Measurements from ENCODE around the gene VPS13D. TPM values are rescaled to one million over a fixed set of nuclear protein-coding genes. Genes with fewer than 3 reads are reported as not detected.

VPS13D gene
- total and polyA plus RNA-seq, 10 donors = 10.1 to 108 (median 86.3) TPM

DNA sequence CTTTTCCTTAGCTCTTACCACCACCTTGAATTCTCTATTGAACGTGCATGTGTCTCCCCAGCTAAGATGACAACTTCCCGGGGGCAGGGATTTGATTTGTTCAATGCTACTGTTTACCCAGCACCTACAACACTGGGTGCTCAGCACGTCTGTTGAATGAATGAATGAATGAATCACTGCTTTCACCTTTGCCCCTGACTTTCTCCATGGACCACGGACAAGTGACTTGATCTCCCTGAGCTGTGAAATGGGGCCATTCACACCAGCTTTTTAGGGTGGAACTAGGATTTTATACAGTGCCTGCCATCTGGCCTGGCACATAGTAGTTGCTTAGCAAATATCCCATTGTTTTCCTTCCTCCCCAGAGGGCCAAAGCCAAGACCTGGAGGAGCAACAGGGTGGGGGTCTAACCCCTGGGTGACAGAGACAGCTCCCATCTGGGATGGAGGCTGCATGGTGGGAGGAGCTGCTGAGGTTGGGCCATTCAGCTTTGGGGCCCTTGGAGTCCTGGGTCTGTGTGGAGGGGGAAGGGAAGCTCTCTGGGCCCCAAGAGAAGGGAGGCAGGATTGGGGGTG is 47.3 kb upstream of the VPS13D start:
- Histone ChIP-seq H3K27me3 (replicated peaks in 1 of 7) (no peaks in the 10 kb centered on the region), H3K9me3 (no peaks in the 10 kb centered on the region), H3K27ac (peak overlapping the region in 7 of 8 donors; percentile 91 to 99 (median 98)), H3K4me1 (peaks cover 64 to 100% (median 98%) of the 10 kb centered on the region in 6 donors), H3K36me3 (peaks cover 0 to 81% (median 0%) of the 10 kb centered on the region in 6 donors), H3K4me3 (peak overlapping the region in 1 of 8 donors; percentile 52)
- WGBS, 5 donors = 66 to 77% (median 75%) methylated on average over 4 of the region's 4 CpGs
- TF ChIP-seq POLR2AphosphoS5 (IDR thresholded peaks at IDR 0.05) = no peak
- no peak for DNase-seq
- intact Hi-C loops (cut with DNase I; ENCODE audit: low total_unique reads) = no loop called here

DNA sequence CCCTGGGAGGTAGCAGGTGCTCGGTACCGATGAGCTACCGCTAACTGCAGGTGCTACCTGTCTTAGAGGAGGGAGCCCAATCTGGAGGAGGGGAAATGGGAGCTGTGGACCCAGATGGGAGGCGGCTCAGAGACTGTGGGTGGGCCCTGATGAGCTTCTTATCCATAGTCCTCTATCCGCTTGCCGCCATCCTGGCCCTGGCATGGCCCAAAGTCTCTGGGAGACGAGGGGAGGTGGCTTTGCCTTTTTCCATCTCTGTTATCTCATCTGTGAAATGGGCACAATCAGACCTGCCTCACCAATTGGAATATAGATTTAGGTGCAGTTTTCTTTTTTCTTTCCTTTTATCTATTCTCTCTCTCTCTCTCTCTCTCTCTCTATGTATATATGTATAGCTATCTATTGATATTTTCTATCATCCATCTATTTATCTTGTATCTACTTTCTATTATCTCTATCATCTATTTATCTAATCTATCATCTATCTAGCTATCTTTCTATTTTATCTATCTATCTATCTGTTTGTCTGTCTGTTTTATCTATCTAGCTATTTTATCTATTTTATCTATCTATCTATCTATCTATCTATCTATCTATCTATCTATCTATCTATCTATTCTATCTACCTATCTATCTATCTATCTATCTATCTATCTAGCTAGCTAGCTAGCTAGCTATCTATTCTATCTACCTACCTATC is 46.6 kb upstream of the VPS13D start:
- no peak for TF ChIP-seq POLR2A (IDR thresholded peaks at IDR 0.05)
- TF ChIP-seq, protein P1, sequence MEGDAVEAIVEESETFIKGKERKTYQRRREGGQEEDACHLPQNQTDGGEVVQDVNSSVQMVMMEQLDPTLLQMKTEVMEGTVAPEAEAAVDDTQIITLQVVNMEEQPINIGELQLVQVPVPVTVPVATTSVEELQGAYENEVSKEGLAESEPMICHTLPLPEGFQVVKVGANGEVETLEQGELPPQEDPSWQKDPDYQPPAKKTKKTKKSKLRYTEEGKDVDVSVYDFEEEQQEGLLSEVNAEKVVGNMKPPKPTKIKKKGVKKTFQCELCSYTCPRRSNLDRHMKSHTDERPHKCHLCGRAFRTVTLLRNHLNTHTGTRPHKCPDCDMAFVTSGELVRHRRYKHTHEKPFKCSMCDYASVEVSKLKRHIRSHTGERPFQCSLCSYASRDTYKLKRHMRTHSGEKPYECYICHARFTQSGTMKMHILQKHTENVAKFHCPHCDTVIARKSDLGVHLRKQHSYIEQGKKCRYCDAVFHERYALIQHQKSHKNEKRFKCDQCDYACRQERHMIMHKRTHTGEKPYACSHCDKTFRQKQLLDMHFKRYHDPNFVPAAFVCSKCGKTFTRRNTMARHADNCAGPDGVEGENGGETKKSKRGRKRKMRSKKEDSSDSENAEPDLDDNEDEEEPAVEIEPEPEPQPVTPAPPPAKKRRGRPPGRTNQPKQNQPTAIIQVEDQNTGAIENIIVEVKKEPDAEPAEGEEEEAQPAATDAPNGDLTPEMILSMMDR (IDR thresholded peaks at IDR 0.05 in 8 of 11, conservative IDR thresholded peaks at IDR 0.05 in 3 of 11) = no peak
- no peak for TF ChIP-seq POLR2AphosphoS5 (IDR thresholded peaks at IDR 0.05)
- Histone ChIP-seq H3K4me1 (peaks cover 57 to 100% (median 98%) of the 10 kb centered on the region in 6 donors), H3K9me3 (no peaks in the 10 kb centered on the region), H3K4me3 (peak overlapping the region in 1 of 8 donors; percentile 63), H3K27ac (peak overlapping the region in 7 of 8 donors; percentile 60 to 99 (median 98)), H3K27me3 (replicated peaks in 1 of 7) (no peaks in the 10 kb centered on the region), H3K36me3 (peaks cover 0 to 81% (median 0%) of the 10 kb centered on the region in 6 donors)
- DNase-seq = peak; percentile 72
- WGBS, 5 donors = 81 to 96% (median 90%) methylated on average over 6 to 7 of the region's 7 CpGs
- intact Hi-C loops (cut with DNase I; ENCODE audit: low total_unique reads) = no loop called here

DNA sequence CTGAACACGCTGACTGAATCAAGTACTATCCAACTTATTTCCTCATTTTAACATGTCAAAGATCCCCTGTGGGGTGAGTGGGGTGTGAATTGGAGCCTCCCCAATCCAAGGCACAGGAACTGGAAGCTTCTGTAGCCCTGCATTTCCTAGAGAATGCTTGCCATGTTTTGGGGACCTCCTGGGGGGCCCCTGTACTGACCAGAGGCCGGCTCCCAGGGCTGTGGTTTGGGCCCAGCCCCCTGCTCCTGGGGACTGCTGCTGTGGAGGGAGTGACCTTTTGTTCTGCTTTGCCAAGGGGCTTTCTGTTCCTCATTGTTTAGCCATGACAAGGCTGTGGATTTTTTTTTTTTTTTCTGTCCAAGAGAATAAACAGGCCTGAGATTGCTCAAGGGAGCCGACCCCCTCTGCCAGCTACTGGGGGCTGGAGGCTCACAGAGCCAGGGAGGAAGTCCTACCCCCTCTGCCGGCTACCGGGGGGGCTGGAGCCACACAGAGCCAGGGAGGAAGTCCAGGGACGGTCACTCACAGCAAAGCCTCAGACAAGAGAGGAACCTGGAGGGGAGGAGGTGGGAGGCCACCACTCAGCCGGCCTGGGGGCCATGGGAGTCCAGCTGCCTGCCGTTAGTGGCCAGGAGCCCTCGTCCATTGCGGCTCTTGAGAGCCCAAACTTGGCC is 45.7 kb upstream of the VPS13D start:
- intact Hi-C loops (cut with DNase I; ENCODE audit: low total_unique reads) = no loop called here
- peaks cover 0 to 83% (median 6%) of the 10 kb centered on the region in 6 donors for H3K36me3 ChIP-seq
- TF ChIP-seq POLR2A (IDR thresholded peaks at IDR 0.05) = peak in 1 of 3 donors; percentile 46
- peak; percentile 87 to 89 (median 89) for TF ChIP-seq POLR2AphosphoS5 (IDR thresholded peaks at IDR 0.05)
- TF ChIP-seq, protein P1 (IDR thresholded peaks at IDR 0.05 in 8 of 11, conservative IDR thresholded peaks at IDR 0.05 in 3 of 11) = peak in 8 of 11 experiments; percentile 26 to 65 (median 44)
- peaks cover 48 to 100% (median 98%) of the 10 kb centered on the region in 6 donors for H3K4me1 ChIP-seq
- peak overlapping the region in 5 of 8 donors; percentile 1 to 63 (median 22) for H3K4me3 ChIP-seq
- H3K9me3 ChIP-seq = no peaks in the 10 kb centered on the region
- H3K27me3 ChIP-seq (replicated peaks in 1 of 7) = no peaks in the 10 kb centered on the region
- DNase-seq = peak; percentile 93
- WGBS, 5 donors = 15 to 29% (median 23%) methylated on average over 7 to 10 of the region's 10 CpGs
- H3K27ac ChIP-seq = peak overlapping the region; percentile 67 to 99 (median 96)

DNA sequence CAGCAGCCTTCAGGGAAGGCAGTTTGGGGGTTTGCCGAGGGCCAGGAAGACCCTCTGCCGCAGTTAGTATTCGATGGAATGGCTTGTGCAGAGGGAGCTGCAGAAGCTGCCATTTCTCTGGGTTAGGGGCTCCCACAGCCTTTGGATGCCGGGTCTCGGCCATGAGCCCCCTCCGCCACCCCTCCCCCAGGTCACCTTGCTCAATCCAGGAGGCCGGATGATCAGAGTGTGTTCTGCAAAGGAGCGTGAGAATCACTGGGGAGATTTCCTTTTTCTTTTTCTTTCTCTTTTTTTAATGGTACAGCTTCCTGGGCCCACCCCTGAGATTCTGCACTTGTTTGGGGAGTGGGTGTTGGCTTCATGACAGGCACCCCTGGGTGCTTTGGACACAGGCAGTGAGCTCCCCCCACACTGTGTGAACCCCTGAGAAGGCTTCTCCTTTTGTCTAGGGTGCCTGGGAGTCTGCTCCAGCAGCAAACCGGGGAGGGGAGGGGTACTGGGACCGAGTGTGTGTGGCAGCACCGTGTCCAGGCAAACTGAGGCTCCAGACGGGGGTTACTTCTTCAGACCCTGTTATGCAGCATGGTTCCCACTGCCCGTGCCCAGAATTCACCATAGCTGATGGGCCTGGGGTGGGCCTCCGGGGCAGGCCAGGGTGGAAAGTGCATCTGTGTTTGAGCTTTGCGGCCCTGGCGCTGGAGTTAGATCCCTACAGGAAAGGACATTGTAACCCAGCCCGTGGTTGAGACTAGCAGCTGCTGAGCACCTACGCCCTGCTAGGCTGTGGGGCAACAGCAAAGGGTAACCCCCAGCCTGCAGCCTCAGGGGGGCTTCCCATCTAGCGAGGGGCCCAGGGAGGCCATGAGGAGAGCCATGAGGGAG is 44.6 kb upstream of the VPS13D start:
- intact Hi-C loops (cut with DNase I; ENCODE audit: low total_unique reads) = no loop called here

More for the DNA sequence above, 44.6 kb upstream of the VPS13D start:
- no peaks in the 10 kb centered on the region for H3K9me3 ChIP-seq
- WGBS, 5 donors = 48 to 67% (median 56%) methylated on average over 13 to 19 of the region's 19 CpGs
- TF ChIP-seq, protein P1 (IDR thresholded peaks at IDR 0.05 in 8 of 11, conservative IDR thresholded peaks at IDR 0.05 in 3 of 11) = no peak
- TF ChIP-seq POLR2AphosphoS5 (IDR thresholded peaks at IDR 0.05) (no peak), POLR2A (IDR thresholded peaks at IDR 0.05) (no peak)
- peak overlapping the region in 5 of 8 donors; percentile 1 to 63 (median 22) for H3K4me3 ChIP-seq
- no peak for DNase-seq
- H3K27ac ChIP-seq = peak overlapping the region; percentile 60 to 99 (median 96)
- H3K27me3 ChIP-seq (replicated peaks in 1 of 7) = no peaks in the 10 kb centered on the region
- peaks cover 0 to 83% (median 12%) of the 10 kb centered on the region in 6 donors for H3K36me3 ChIP-seq
- H3K4me1 ChIP-seq = peaks cover 39 to 99% (median 93%) of the 10 kb centered on the region in 6 donors
